GM12873 (cell line): ENCODE measurements around the gene PIP5K1B.

Experiments
- TF ChIP-seq, protein P1 (sequence below): IDR thresholded peaks from 2 replicates; pipeline ENCODE4 v1.5.1; 2012; ENCODE audit warnings: low read depth, mild to moderate bottlenecking, moderate library complexity, low read length, control low read depth; ENCODE audit not compliant: insufficient read depth; ENCODE audit errors: missing control alignments

The PIP5K1B gene

DNA sequence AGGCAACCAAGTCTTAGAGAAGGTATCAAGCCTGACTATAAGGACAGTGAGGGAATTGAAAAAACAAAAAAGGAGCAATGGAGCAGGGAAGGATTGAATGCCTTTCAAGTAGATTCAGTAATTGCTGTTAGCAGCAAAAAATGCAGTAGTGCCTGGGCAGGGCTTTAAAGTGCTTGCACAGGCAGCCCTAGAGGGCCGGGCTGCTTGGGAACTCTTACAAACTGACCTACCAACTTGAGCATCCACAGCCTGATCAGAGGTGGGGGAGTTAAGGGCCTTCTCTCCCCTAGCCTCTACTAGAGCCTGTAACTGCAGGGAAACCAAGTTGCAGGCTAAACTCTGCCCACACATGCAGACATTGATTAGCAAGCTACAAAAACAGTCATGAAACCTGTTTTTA, 349.9 kb downstream of the PIP5K1B start:
- TF ChIP-seq, protein P1, sequence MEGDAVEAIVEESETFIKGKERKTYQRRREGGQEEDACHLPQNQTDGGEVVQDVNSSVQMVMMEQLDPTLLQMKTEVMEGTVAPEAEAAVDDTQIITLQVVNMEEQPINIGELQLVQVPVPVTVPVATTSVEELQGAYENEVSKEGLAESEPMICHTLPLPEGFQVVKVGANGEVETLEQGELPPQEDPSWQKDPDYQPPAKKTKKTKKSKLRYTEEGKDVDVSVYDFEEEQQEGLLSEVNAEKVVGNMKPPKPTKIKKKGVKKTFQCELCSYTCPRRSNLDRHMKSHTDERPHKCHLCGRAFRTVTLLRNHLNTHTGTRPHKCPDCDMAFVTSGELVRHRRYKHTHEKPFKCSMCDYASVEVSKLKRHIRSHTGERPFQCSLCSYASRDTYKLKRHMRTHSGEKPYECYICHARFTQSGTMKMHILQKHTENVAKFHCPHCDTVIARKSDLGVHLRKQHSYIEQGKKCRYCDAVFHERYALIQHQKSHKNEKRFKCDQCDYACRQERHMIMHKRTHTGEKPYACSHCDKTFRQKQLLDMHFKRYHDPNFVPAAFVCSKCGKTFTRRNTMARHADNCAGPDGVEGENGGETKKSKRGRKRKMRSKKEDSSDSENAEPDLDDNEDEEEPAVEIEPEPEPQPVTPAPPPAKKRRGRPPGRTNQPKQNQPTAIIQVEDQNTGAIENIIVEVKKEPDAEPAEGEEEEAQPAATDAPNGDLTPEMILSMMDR: no peak

GRCh38 chr9:69056191-69056815, 351.3 kb downstream of the PIP5K1B start:
- TF ChIP-seq, protein P1: no peak

GRCh38 chr9:69058101-69058500, 353.1 kb downstream of the PIP5K1B start:
- TF ChIP-seq, protein P1: no peak
